OCI-LY3 (cell line): ENCODE measurements around the gene MAP2K4.
A peak's percentile ranks its signal among the peaks of the same experiment; 100 is the strongest.

Experiments used
- H2AFZ ChIP-seq: fragments of 200-600, 300-600 bp; shearing (Covaris generic); 2 replicates; pipeline ENCODE4 v1.6.0; 2014; ENCODE audit warnings: antibody characterized with exemption, low read depth, low read length
- H3K27ac ChIP-seq: fragments of 200-600, 300-600 bp; sonication (generic); 2 replicates; pipeline ENCODE4 v1.5.1; 2014; ENCODE audit warnings: mild to moderate bottlenecking, low read length, moderate library complexity, mixed read lengths
- H3K27me3 ChIP-seq: fragments of 200-600, 300-600 bp; sonication (generic); 2 replicates; pipeline ENCODE4 v1.6.1; 2014; ENCODE audit warnings: low read depth, low read length, mixed read lengths
- H3K36me3 ChIP-seq: fragments of 200-600, 300-600 bp; sonication (generic); replicated peaks from 2 replicates; pipeline ENCODE3; 2014; ENCODE audit warnings: low read depth, low read length, mixed read lengths
- H3K4me1 ChIP-seq: fragments of 300-600, 200-600 bp; sonication (generic); 2 replicates; pipeline ENCODE4 v1.6.1; 2014; ENCODE audit warnings: low read length, mixed read lengths
- H3K4me2 ChIP-seq: fragments of 200-600, 300-600 bp; sonication (generic); 2 replicates; pipeline ENCODE4 v1.6.1; 2014; ENCODE audit warnings: low read length, mixed read lengths
- H3K4me3 ChIP-seq: fragments of 300-600, 200-600 bp; sonication (generic); 2 replicates; pipeline ENCODE4 v1.5.1; 2014; ENCODE audit warnings: antibody characterized with exemption, mild to moderate bottlenecking, low read length, moderate library complexity
- H3K79me2 ChIP-seq: fragments of 300-600, 200-600 bp; shearing (Covaris generic); 2 replicates; pipeline ENCODE4 v1.6.1; 2014; ENCODE audit warnings: mild to moderate bottlenecking, low read length, mixed read lengths
- H3K9ac ChIP-seq: fragments of 300-600, 200-600 bp; shearing (Covaris generic); 2 replicates; pipeline ENCODE4 v1.6.0; 2014; ENCODE audit warnings: mild to moderate bottlenecking, low read length, moderate library complexity
- H3K9me3 ChIP-seq: fragments of 200-600, 300-600 bp; shearing (Covaris generic); 2 replicates; pipeline ENCODE4 v1.6.1; 2014; ENCODE audit warnings: low read length, mixed read lengths; ENCODE audit not compliant: insufficient read depth
- H4K20me1 ChIP-seq: fragments of 200-600, 300-600 bp; sonication (generic); 2 replicates; pipeline ENCODE4 v1.6.1; 2016; ENCODE audit warnings: low read length, mixed read lengths; ENCODE audit not compliant: insufficient read depth
- CTCF ChIP-seq: fragments of 200-600, 300-600 bp; sonication (generic); IDR thresholded peaks from 2 replicates; pipeline ENCODE4 v1.5.1; 2014; ENCODE audit warnings: antibody characterized with exemption, low read length, low read depth
- EZH2phosphoT487 ChIP-seq: fragments of 200-600 bp; shearing (Covaris generic); IDR thresholded peaks from 2 replicates; pipeline ENCODE4 v1.6.1; 2018; ENCODE audit warnings: antibody characterized with exemption, mixed run types, low read depth

Gene MAP2K4

GRCh38 chr17:11999696-12000095, 21.0 kb upstream of the MAP2K4 start:
- Histone ChIP-seq H3K4me2 (no peak overlapping the region), H3K27ac (no peak overlapping the region), H3K36me3 (no peaks in the 10 kb centered on the region), H3K79me2 (no peaks in the 10 kb centered on the region; the same call in 1 of the 2 replicates), H3K4me3 (no peak overlapping the region), H4K20me1 (no peaks in the 10 kb centered on the region), H3K9ac (no peak overlapping the region), H3K27me3 (no peaks in the 10 kb centered on the region), H3K9me3 (no peaks in the 10 kb centered on the region), H2AFZ (no peak overlapping the region), H3K4me1 (0 out of 2 replicates have a peak, but pooled peaks cover 5% of the 10 kb centered on the region)
- TF ChIP-seq CTCF (no peak), EZH2phosphoT487 (no peak)

DNA sequence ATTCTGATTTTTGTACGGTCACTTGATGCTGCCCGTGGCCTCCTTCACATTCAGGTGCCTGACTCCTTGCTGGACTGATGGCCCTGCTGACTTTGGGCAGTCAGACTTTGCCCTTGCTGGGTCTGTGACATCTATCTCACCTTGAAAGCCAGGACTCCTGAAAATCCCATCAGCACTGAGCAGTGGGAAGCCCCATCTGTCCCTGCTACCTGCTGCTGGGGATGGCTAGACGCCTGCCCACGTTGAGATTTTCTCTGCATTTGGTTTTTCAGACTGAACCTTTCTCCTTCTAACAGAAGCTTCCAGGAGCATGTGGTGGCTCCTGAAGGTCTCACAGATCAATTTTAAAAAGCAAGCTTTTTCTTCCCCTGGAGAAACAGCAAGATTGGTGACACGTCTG, 13.2 kb upstream of the MAP2K4 start:
- Histone ChIP-seq H3K4me2 (no peak overlapping the region), H3K27me3 (no peaks in the 10 kb centered on the region), H3K9me3 (no peaks in the 10 kb centered on the region), H2AFZ (no peak overlapping the region), H3K4me3 (no peak overlapping the region), H3K79me2 (no peaks in the 10 kb centered on the region), H3K27ac (no peak overlapping the region), H4K20me1 (no peaks in the 10 kb centered on the region), H3K4me1 (no peaks in the 10 kb centered on the region), H3K9ac (no peak overlapping the region), H3K36me3 (no peaks in the 10 kb centered on the region)
- no peak for TF ChIP-seq CTCF
- no peak for TF ChIP-seq EZH2phosphoT487

DNA sequence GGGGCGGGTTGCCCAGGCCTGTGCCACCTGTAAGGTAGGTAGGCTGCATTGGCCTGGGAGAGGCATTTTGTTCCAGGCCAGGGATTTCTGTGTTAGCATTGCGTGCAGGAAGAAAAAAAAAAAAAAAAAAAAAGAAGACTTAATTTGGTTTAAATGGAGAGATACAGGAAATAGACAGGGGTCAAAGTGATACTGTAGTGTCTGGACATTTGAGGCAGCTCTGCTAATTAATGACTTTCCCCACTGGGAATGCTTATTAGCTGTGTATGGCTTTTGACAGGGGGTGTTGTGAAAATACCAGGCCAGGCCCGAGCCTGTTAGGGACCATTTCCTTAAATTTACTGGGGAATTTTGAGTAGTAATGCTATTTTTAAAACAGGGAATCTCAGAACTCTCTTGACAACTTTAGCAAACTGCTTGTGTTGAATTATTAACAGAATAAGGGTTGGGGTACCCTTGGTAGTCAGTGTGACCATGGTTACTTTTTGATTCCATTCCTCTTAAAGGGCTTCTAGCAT, 1.0 kb downstream of the MAP2K4 start:
- Histone ChIP-seq H3K27ac (no peak overlapping the region), H3K4me1 (peaks cover 13% of the 10 kb centered on the region), H3K27me3 (peaks cover 11% of the 10 kb centered on the region), H4K20me1 (peaks cover 44% of the 10 kb centered on the region), H3K4me2 (peak overlapping the region; percentile 79), H3K9ac (peak overlapping the region; percentile 75), H3K36me3 (peaks cover 2% of the 10 kb centered on the region), H2AFZ (no peak overlapping the region), H3K9me3 (no peaks in the 10 kb centered on the region), H3K4me3 (peak overlapping the region; percentile 91), H3K79me2 (peaks cover 57% of the 10 kb centered on the region)
- TF ChIP-seq EZH2phosphoT487, result no peak
- no peak for TF ChIP-seq CTCF

GRCh38 chr17:12022310-12022709, 1.6 kb downstream of the MAP2K4 start:
- no peak overlapping the region for H3K27ac ChIP-seq
- no peak overlapping the region for H2AFZ ChIP-seq
- H4K20me1 ChIP-seq, result peaks cover 45% of the 10 kb centered on the region
- peaks cover 13% of the 10 kb centered on the region for H3K4me1 ChIP-seq
- peak overlapping the region; percentile 79 for H3K4me2 ChIP-seq
- no peak overlapping the region for H3K9ac ChIP-seq
- peaks cover 63% of the 10 kb centered on the region for H3K79me2 ChIP-seq
- H3K27me3 ChIP-seq, result peaks cover 11% of the 10 kb centered on the region
- peaks cover 3% of the 10 kb centered on the region for H3K36me3 ChIP-seq
- TF ChIP-seq EZH2phosphoT487, result no peak
- TF ChIP-seq CTCF, result no peak
- no peaks in the 10 kb centered on the region for H3K9me3 ChIP-seq
- peak overlapping the region; percentile 91; the same call in 1 of the 2 replicates for H3K4me3 ChIP-seq
